Neural progenitor cell (in vitro differentiated cells): Measurements from ENCODE around the gene PABPC1L2B. TPM values are rescaled to one million over a fixed set of nuclear protein-coding genes. Genes with fewer than 3 reads are reported as not detected.
"Not testable (repeated sequence)": the region's sequence is repeated elsewhere in the genome, so short reads cannot be mapped to it uniquely, and the experiment has no call there.

Source experiments
- DNase-seq: peaks from one replicate; pipeline ENCODE4 v3.0.0-alpha.2; 2016; ENCODE audit warnings: low spot score
- H2AFZ ChIP-seq: fragments of 200-600 bp; sonication (generic); replicated peaks from 2 replicates; pipeline ENCODE4 v1.6.1; 2016; ENCODE audit warnings: antibody characterized with exemption
- H3F3A ChIP-seq: fragments of 200-600 bp; sonication (generic); 2 replicates; pipeline ENCODE4 v1.6.1; 2016; ENCODE audit warnings: antibody characterized with exemption, low read depth
- H3K27ac ChIP-seq: fragments of 200-600 bp; sonication (generic); 2 replicates; pipeline ENCODE4 v1.5.1; 2016; ENCODE audit warnings: mild to moderate bottlenecking
- H3K27me3 ChIP-seq: fragments of 200-600 bp; sonication (generic); 2 replicates; pipeline ENCODE4 v1.6.1; 2016; ENCODE audit warnings: mild to moderate bottlenecking, moderate library complexity
- H3K36me3 ChIP-seq: fragments of 200-600 bp; sonication (generic); 2 replicates; pipeline ENCODE4 v1.5.1; 2016
- H3K4me1 ChIP-seq: fragments of 200-600 bp; sonication (generic); 2 replicates; pipeline ENCODE4 v1.6.1; 2016; ENCODE audit warnings: mixed run types
- H3K4me2 ChIP-seq: fragments of 200-600 bp; sonication (generic); 2 replicates; pipeline ENCODE4 v1.6.1; 2016
- H3K4me3 ChIP-seq: fragments of 200-600 bp; sonication (generic); 2 replicates; pipeline ENCODE4 v1.5.1; 2016
- H3K79me2 ChIP-seq: fragments of 200-600 bp; sonication (generic); 2 replicates; pipeline ENCODE4 v1.6.1; 2016; ENCODE audit warnings: low read depth
- H3K9ac ChIP-seq: fragments of 200-600 bp; sonication (generic); 2 replicates; pipeline ENCODE4 v1.6.1; 2016
- H3K9me3 ChIP-seq: fragments of 200-600 bp; sonication (generic); 2 replicates; pipeline ENCODE4 v1.5.1; 2016; ENCODE audit warnings: low read depth
- H4K20me1 ChIP-seq: fragments of 200-600 bp; sonication (generic); 2 replicates; pipeline ENCODE4 v1.6.1; 2016; ENCODE audit warnings: low read depth
- H3K27ac Mint-ChIP-seq: 3 replicates; pipeline ENCODE4 v1.8.0; 2021; ENCODE audit warnings: mixed read lengths
- H3K27me3 Mint-ChIP-seq: 2 replicates; pipeline ENCODE4 v1.8.0; 2022; ENCODE audit warnings: low read depth, mild to moderate bottlenecking, inconsistent platforms, moderate library complexity, mixed read lengths; ENCODE audit not compliant: insufficient read depth
- H3K36me3 Mint-ChIP-seq: 3 replicates; pipeline ENCODE4 v1.8.0; 2021; ENCODE audit warnings: mixed read lengths
- H3K4me1 Mint-ChIP-seq: 3 replicates; pipeline ENCODE4 v1.8.0; 2021; ENCODE audit warnings: mixed read lengths
- H3K4me3 Mint-ChIP-seq: 3 replicates; pipeline ENCODE4 v1.8.0; 2021; ENCODE audit warnings: mild to moderate bottlenecking, moderate library complexity, mixed read lengths
- H3K9me3 Mint-ChIP-seq: 3 replicates; pipeline ENCODE4 v1.8.0; 2020; ENCODE audit warnings: mixed read lengths
- total RNA-seq: library from RNA; depleted of rRNA; stranded (reverse); fragments of >200 nt; gene quantifications from 2 replicates; pipeline ENCODE4 v1.2.3, GENCODE V29; 2015; ENCODE audit warnings: low replicate concordance

PABPC1L2B gene
- 0.22 TPM in 1 of 2 replicates, not detected in the other for total RNA-seq

DNA sequence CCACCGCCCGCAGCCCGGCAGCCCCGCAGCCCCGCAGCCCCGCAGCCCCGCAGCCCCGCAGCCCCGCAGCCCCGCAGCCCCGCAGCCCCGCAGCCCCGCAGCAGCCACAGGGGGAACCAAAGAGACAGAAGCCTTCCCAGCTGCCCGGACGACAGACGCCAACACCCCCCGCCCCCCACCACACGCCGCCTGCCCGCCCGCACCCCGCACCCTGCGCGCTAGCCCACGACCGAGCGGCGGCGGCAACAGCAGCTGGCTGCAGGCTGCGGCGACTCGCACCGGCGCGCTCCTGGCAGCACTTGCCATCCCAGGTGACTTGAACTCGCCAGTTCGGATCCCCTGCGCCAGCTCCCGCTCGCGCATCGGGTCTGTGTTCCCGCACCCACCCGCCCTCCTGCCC lies at the start of gene PABPC1L2B:
Gene PABPC1L2B (plus strand): TSS at position 207 of the 400 bp plus-strand sequence. CDS start 704 bp downstream, outside the sequence.
- H3K4me3 ChIP-seq, H3K4me1 Mint-ChIP-seq, H3K4me3 Mint-ChIP-seq, H3K79me2 ChIP-seq, H3K9ac ChIP-seq, H3K9me3 Mint-ChIP-seq, H3K27me3 Mint-ChIP-seq, H3K27ac ChIP-seq, H3K36me3 ChIP-seq, H2AFZ ChIP-seq, H3K27ac Mint-ChIP-seq, H3K4me2 ChIP-seq, H3F3A ChIP-seq, H3K9me3 ChIP-seq, DNase-seq, H3K36me3 Mint-ChIP-seq, H4K20me1 ChIP-seq, H3K4me1 ChIP-seq: not testable (repeated sequence)
- peaks cover 29% of the 10 kb centered on the region for H3K27me3 ChIP-seq

DNA sequence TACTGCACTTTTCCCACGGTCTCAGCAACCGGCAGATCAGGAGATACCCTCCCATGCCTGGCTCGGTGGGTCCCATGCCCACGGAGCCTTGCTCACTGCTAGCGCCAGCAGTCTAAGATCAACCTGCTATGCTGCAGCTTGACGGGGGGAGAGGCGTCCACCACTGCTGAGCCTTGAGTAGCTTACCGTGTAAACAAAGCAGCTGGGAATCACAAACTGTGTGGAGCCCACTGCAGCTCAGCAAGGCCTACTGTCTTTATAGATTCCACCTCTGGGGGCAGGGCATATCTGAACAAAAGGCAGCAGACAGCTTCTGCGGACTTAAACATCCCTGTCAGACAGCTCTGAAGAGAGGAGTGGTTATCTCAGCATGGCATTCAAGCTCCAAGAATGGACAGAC lies 42.8 kb upstream of the PABPC1L2B start:
- not testable (repeated sequence) for H4K20me1 ChIP-seq, H3K9ac ChIP-seq, H3K27ac ChIP-seq, H3K36me3 ChIP-seq, H3K4me3 ChIP-seq, H3K4me1 ChIP-seq, H3K4me2 ChIP-seq, H2AFZ ChIP-seq, H3K36me3 Mint-ChIP-seq, H3K79me2 ChIP-seq, H3F3A ChIP-seq, H3K9me3 Mint-ChIP-seq, H3K27me3 Mint-ChIP-seq, H3K27ac Mint-ChIP-seq, H3K4me1 Mint-ChIP-seq, H3K4me3 Mint-ChIP-seq, H3K9me3 ChIP-seq, DNase-seq, H3K27me3 ChIP-seq

GRCh38 chrX:72971859-72972258 lies 30.9 kb upstream of the PABPC1L2B start:
- H3K27ac ChIP-seq, H3K9me3 Mint-ChIP-seq, H3F3A ChIP-seq, H3K4me1 ChIP-seq, H3K4me2 ChIP-seq, H4K20me1 ChIP-seq, H3K9me3 ChIP-seq, H2AFZ ChIP-seq, H3K4me3 Mint-ChIP-seq, H3K27ac Mint-ChIP-seq, H3K4me1 Mint-ChIP-seq, H3K36me3 Mint-ChIP-seq, H3K27me3 ChIP-seq, H3K4me3 ChIP-seq, H3K36me3 ChIP-seq, DNase-seq, H3K9ac ChIP-seq, H3K27me3 Mint-ChIP-seq, H3K79me2 ChIP-seq: not testable (repeated sequence)

- not testable (repeated sequence) for H3K27me3 Mint-ChIP-seq, H3K27ac ChIP-seq, H3K27ac Mint-ChIP-seq, H3K4me3 ChIP-seq, H3K9ac ChIP-seq, H3K79me2 ChIP-seq, DNase-seq, H3K36me3 Mint-ChIP-seq, H2AFZ ChIP-seq, H3K4me2 ChIP-seq, H3F3A ChIP-seq, H3K4me3 Mint-ChIP-seq, H3K9me3 Mint-ChIP-seq, H3K4me1 Mint-ChIP-seq, H4K20me1 ChIP-seq, H3K36me3 ChIP-seq, H3K27me3 ChIP-seq, H3K9me3 ChIP-seq, H3K4me1 ChIP-seq
Measured at GRCh38 chrX:72974885-72975284, 27.9 kb upstream of the PABPC1L2B start.

- H3K4me2 ChIP-seq, H3K36me3 Mint-ChIP-seq, H3K27me3 ChIP-seq, H3K27ac ChIP-seq, H3K4me1 Mint-ChIP-seq, H3K27me3 Mint-ChIP-seq, H3K27ac Mint-ChIP-seq, H3K9me3 ChIP-seq, DNase-seq, H3F3A ChIP-seq, H3K9ac ChIP-seq, H4K20me1 ChIP-seq, H3K9me3 Mint-ChIP-seq, H3K79me2 ChIP-seq, H3K4me3 Mint-ChIP-seq, H3K36me3 ChIP-seq, H3K4me3 ChIP-seq, H2AFZ ChIP-seq, H3K4me1 ChIP-seq: not testable (repeated sequence)
Measured at GRCh38 chrX:72980894-72981469, 21.8 kb upstream of the PABPC1L2B start.

GRCh38 chrX:73004032-73004431 lies 1.3 kb downstream of the PABPC1L2B start:
- H3K9ac ChIP-seq, H3K4me2 ChIP-seq, H3K79me2 ChIP-seq, H3K36me3 ChIP-seq, H3K36me3 Mint-ChIP-seq, H3F3A ChIP-seq, H3K4me1 ChIP-seq, H3K9me3 Mint-ChIP-seq, H2AFZ ChIP-seq, H3K4me3 Mint-ChIP-seq, H3K4me1 Mint-ChIP-seq, H4K20me1 ChIP-seq, H3K27ac ChIP-seq, H3K27me3 Mint-ChIP-seq, H3K4me3 ChIP-seq, H3K27ac Mint-ChIP-seq, DNase-seq, H3K9me3 ChIP-seq: not testable (repeated sequence)
- peaks cover 29% of the 10 kb centered on the region for H3K27me3 ChIP-seq
